Activated CD4-positive, alpha-beta T cell treated with anti-CD3 and anti-CD28 coated beads, Interleukin-2, amount 10 ng/mL, durations not matched to agents 24 days and 14 days (primary cell): ENCODE measurements around the gene MAGEB5. TPM values are rescaled to one million over a fixed set of nuclear protein-coding genes. Genes with fewer than 3 reads are reported as not detected.
"Not testable (repeated sequence)": the region's sequence is repeated elsewhere in the genome, so short reads cannot be mapped to it uniquely, and the experiment has no call there.

Experiments
- DNase-seq: peaks from one replicate; pipeline ENCODE4 v3.0.0; 2022
- H3K27ac Mint-ChIP-seq: one replicate; pipeline ENCODE4 v1.8.0; 2022; ENCODE audit warnings: mild to moderate bottlenecking, mixed read lengths
- H3K27me3 Mint-ChIP-seq: one replicate; pipeline ENCODE4 v1.8.0; 2022; ENCODE audit warnings: mixed read lengths
- H3K36me3 Mint-ChIP-seq: one replicate; pipeline ENCODE4 v1.8.0; 2022; ENCODE audit warnings: low read depth, mild to moderate bottlenecking, mixed read lengths
- H3K4me1 Mint-ChIP-seq: one replicate; pipeline ENCODE4 v1.8.0; 2021; ENCODE audit warnings: mixed read lengths
- H3K4me3 Mint-ChIP-seq: one replicate; pipeline ENCODE4 v1.8.0; 2022; ENCODE audit warnings: mild to moderate bottlenecking, moderate library complexity, mixed read lengths
- H3K9me3 Mint-ChIP-seq: one replicate; pipeline ENCODE4 v1.8.0; 2021; ENCODE audit warnings: mixed read lengths
- intact Hi-C: fragments of 100-400 bp; cut with micrococcal nuclease; formaldehyde crosslinking; loops from one replicate; pipeline ENCODE4 v1.15.1; 2023
- total RNA-seq: library from RNA; stranded (reverse); gene quantifications from 2 replicates; pipeline ENCODE4 v1.2.3, GENCODE V29; 2022

The MAGEB5 gene, protein sequence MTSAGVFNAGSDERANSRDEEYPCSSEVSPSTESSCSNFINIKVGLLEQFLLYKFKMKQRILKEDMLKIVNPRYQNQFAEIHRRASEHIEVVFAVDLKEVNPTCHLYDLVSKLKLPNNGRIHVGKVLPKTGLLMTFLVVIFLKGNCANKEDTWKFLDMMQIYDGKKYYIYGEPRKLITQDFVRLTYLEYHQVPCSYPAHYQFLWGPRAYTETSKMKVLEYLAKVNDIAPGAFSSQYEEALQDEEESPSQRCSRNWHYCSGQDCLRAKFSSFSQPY
- not detected in 2 replicates for total RNA-seq

DNA sequence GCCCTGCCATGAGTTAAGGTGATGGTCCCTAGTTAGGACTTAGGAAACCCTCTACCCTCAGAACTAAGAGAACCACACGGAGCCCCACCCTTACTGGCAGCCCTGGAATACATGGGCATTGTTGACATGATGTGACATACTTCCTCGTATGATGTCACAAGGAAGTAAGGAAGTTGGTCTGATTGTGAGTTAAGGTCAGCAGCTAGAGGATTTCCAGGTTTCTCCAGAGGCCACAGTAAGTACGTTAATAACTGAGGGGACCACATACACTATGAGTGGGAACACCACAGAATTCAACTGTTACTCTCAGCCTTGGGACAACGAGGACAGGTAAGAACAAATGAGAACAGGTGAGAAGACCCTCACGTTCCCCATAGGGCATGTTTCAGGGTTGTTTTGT lies at the start of gene MAGEB5:
MAGEB5 (plus strand) TSS at position 301 of the 400 bp plus-strand sequence. CDS start 1,133 bp downstream, outside the sequence.
- H3K36me3 Mint-ChIP-seq = no peaks in the 10 kb centered on the region
- intact Hi-C loops = no loop called here
- DNase-seq = no peak
- no peak within 1 kb of the TSS for H3K27ac Mint-ChIP-seq
- H3K27me3 Mint-ChIP-seq = no peaks in the 10 kb centered on the region
- no peaks in the 10 kb centered on the region for H3K4me1 Mint-ChIP-seq
- H3K4me3 Mint-ChIP-seq = no peak within 1 kb of the TSS
- H3K9me3 Mint-ChIP-seq = no peaks in the 10 kb centered on the region

DNA sequence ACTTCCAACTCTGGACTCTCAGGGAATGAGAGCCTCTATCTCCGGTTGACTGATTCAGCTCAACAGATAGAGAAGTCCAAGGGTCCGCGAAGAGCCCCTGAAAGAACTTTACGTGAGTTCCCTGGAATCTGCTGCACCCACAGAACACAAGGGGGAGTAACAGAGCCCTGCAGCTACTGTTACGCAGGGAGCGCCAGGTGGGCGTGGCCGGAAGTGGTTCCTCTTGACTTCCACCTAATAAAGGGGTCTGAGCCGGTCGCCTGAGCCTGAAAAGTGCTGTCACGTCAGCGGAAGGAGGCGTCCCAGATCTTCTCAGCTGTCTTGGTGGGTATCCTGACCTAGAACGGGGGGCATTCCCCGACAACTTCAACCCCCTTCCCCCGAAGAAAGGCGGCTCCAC lies 23.8 kb upstream of the MAGEB5 start, which contains the start of gene MAGEB6:
MAGEB6 (plus strand) TSS at position 237 of the 400 bp plus-strand sequence. CDS start 1,407 bp downstream, outside the sequence.
- DNase-seq = no peak
- no peak within 1 kb of the TSS for H3K27ac Mint-ChIP-seq
- no peaks in the 10 kb centered on the region for H3K36me3 Mint-ChIP-seq
- no peak within 1 kb of the TSS for H3K4me3 Mint-ChIP-seq
- H3K27me3 Mint-ChIP-seq = no peaks in the 10 kb centered on the region
- intact Hi-C loops = no loop called here
- no peaks in the 10 kb centered on the region for H3K9me3 Mint-ChIP-seq
- no peaks in the 10 kb centered on the region for H3K4me1 Mint-ChIP-seq

DNA sequence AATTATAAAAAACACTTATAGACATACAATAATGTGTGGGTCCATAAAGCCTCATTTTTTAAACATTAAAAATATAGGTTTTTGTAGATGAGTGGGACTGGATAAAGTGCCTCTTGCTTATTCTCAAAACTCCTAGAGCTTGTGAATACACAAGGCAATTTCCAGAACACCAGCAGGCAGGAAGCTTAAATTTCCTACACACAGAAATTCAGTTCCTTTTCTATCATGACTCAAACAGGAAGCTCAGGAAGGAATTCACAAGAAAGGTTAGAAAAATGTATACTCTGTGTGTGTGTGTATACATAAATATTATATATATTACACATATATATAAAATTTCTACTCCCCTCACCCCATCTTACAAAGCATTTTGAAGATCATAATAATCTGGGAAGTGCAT lies 12.4 kb upstream of the MAGEB5 start:
- intact Hi-C loops = no loop called here
- no peaks in the 10 kb centered on the region for H3K4me1 Mint-ChIP-seq
- no peak overlapping the region for H3K4me3 Mint-ChIP-seq
- H3K9me3 Mint-ChIP-seq = no peaks in the 10 kb centered on the region
- no peaks in the 10 kb centered on the region for H3K36me3 Mint-ChIP-seq
- H3K27ac Mint-ChIP-seq = no peak overlapping the region
- DNase-seq = no peak
- H3K27me3 Mint-ChIP-seq = no peaks in the 10 kb centered on the region

DNA sequence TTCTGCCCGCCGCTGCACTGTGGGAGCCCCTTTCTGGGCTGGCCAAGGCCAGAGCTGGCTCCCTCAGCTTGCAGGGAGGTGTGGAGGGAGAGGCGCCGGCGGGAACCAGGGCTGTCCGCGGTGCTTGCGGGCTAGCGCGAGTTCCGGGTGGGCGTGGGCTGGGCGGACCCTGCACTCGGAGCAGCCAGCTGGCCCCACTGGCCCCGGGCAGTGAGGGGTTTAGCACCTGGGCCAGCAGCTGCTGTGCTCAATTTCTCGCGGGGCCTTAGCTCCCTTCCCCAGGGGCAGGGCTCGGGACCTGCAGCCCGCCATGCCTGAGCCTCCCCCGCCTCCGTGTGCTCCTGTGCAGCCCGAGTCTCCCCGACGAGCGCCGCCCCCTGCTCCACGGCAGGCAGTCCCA lies 11.3 kb upstream of the MAGEB5 start:
- H3K27ac Mint-ChIP-seq, intact Hi-C loops, H3K36me3 Mint-ChIP-seq, H3K4me1 Mint-ChIP-seq, H3K27me3 Mint-ChIP-seq, DNase-seq, H3K9me3 Mint-ChIP-seq, H3K4me3 Mint-ChIP-seq: not testable (repeated sequence)

DNA sequence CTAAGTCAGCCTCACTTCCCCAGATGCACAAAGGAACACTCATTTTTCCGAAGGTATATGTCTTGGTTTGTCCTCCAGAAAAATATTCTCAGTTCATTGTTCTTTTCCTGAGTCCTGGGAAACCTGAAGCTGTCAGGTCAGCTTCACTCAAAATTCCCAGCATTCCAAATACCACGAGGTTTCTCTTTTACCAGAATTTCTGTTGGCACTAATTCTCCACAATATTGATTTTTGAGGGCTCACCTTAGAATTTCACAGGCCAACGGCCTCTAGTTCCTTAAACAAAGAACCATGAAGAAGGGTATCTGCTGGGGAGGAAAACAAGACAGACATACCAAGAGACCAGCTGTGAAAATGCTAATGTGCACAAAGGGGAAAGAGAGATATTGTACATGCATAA lies 8.0 kb upstream of the MAGEB5 start:
- no peaks in the 10 kb centered on the region for H3K27me3 Mint-ChIP-seq
- no peaks in the 10 kb centered on the region for H3K36me3 Mint-ChIP-seq
- intact Hi-C loops = no loop called here
- DNase-seq = no peak
- H3K4me1 Mint-ChIP-seq = no peaks in the 10 kb centered on the region
- H3K9me3 Mint-ChIP-seq = no peaks in the 10 kb centered on the region
- H3K27ac Mint-ChIP-seq = no peak overlapping the region
- no peak overlapping the region for H3K4me3 Mint-ChIP-seq

DNA sequence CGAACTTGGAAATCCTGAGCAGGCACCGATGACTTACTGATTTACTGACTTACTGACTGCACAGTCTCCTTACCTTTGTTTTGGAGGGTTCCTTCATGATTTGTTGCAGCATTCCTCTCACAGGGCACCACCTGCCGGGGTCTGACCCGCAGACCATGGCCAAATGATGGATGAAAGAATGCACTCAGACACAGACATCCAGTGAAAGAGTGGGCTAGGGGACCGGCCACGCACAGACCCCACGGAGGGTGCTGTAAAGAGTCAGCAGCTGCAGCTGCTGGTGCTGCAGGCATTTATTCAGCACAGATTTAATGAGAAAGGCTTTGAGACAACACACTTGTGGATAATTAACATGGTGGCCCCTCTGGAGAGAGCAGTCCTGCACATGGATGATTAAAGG lies 3.4 kb downstream of the MAGEB5 start:
- Mint-ChIP-seq H3K36me3 (no peaks in the 10 kb centered on the region), H3K27me3 (no peaks in the 10 kb centered on the region), H3K4me3 (no peak overlapping the region), H3K27ac (no peak overlapping the region), H3K4me1 (no peaks in the 10 kb centered on the region), H3K9me3 (no peaks in the 10 kb centered on the region)
- intact Hi-C loops = no loop called here
- no peak for DNase-seq

DNA sequence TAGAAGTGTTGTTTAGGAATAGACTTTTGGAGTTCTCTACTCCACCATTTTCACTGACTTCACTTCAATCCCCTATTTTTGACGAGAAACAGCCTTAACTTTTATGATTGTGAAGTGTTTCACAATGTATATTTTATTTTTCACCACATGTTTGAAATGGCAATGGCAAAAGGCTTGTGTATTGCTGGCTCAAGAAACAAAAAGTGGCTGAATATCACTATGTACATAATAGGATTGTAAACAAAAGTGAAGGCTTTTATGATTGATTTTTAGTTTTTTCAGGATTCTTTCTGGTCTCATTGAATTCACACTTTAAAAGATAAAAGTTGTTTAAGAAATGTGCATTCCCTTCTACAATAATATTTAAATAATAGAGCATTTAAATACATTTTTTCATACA lies 18.2 kb downstream of the MAGEB5 start:
- peaks cover 5% of the 10 kb centered on the region for H3K9me3 Mint-ChIP-seq
- H3K4me1 Mint-ChIP-seq = no peaks in the 10 kb centered on the region
- no peaks in the 10 kb centered on the region for H3K36me3 Mint-ChIP-seq
- no peak for DNase-seq
- no peak overlapping the region for H3K4me3 Mint-ChIP-seq
- no peaks in the 10 kb centered on the region for H3K27me3 Mint-ChIP-seq
- intact Hi-C loops = no loop called here
- H3K27ac Mint-ChIP-seq = no peak overlapping the region

DNA sequence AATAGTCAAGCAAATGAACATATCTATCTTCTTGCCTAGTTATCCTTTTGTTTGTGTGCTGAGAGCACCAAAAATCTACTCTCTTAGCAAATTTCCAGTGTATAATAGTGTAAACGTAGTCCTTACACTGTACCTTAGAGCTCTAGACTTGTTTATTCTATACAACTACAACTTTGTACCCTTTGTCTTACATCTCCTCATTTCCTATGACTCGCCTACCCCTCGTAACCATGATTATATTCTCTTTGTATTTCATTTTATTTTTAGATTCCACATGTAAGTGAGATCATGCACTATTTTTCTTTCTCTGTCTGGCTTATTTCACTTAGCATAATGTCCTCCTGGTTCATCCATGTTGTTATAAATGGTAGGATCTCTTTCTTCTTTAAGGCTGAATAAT lies 37.6 kb downstream of the MAGEB5 start:
- Mint-ChIP-seq H3K4me3 (no peak overlapping the region), H3K27ac (no peak overlapping the region), H3K27me3 (no peaks in the 10 kb centered on the region), H3K9me3 (no peaks in the 10 kb centered on the region), H3K36me3 (no peaks in the 10 kb centered on the region), H3K4me1 (no peaks in the 10 kb centered on the region)
- no peak for DNase-seq
- intact Hi-C loops = no loop called here

DNA sequence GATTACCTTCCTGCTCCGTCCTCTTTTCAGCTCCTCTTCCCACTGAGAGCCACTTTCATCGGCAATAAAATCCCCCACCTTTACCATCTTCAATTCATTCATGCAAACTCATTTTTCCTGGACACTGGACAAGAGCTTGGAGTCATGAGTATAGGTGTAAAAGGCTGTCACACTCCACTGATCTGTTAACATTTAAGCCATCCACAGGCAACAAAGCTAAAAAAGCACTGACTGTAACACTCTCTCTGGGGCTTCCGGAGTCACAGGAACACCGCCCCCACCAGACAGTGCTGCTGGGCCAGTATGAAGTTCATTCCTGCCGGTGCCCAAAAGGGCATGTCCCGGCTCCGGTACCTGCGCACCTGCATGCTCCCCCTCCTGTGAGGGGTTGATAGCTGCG lies 38.5 kb downstream of the MAGEB5 start:
- DNase-seq = no peak

DNA sequence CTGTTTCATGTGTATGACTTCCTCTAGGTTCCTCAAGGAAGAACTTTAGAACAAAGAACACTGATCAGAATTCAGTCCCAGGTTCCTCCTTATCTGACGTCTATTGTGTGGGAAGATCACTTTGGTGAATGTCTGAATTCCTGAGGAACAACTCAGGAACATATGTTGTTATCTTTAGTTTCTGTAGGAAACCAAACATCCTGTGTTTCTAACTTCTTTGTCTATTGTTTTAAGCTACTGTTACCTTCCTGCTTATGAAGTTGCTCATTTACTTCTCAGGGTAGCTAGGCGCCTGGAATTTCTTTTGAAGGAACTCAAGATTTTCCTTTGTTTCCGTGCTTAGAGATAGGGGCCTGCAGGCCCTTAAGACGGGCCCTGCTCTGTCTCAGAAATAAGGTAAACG lies 46.2 kb downstream of the MAGEB5 start:
- Mint-ChIP-seq H3K36me3 (no peaks in the 10 kb centered on the region), H3K27me3 (no peaks in the 10 kb centered on the region), H3K4me3 (no peak overlapping the region), H3K9me3 (no peaks in the 10 kb centered on the region), H3K4me1 (no peaks in the 10 kb centered on the region), H3K27ac (no peak overlapping the region)
- DNase-seq = no peak
- intact Hi-C loops = no loop called here

More for the DNA sequence above, 38.5 kb downstream of the MAGEB5 start:
- no peaks in the 10 kb centered on the region for H3K9me3 Mint-ChIP-seq
- no peaks in the 10 kb centered on the region for H3K27me3 Mint-ChIP-seq
- intact Hi-C loops = no loop called here
- no peaks in the 10 kb centered on the region for H3K4me1 Mint-ChIP-seq
- no peak overlapping the region for H3K27ac Mint-ChIP-seq
- no peak overlapping the region for H3K4me3 Mint-ChIP-seq
- no peaks in the 10 kb centered on the region for H3K36me3 Mint-ChIP-seq

Other genes with a start within 250 kb of the MAGEB5 start
- not detected in 2 replicates for gene MAGEB18, start 77.8 kb upstream of the MAGEB5 start, total RNA-seq
- gene MAGEB6B, start 55.6 kb upstream of the MAGEB5 start, total RNA-seq = not detected in 2 replicates
- not detected in 2 replicates for gene MAGEB6, start 23.7 kb upstream of the MAGEB5 start, total RNA-seq